Fibroblast of lung (primary cell): ENCODE data around the gene BMP8A.

ENCODE experiments used
- CTCF ChIP-seq, 2 donors: IDR thresholded peaks in 1 of 2; conservative IDR thresholded peaks in 1 of 2; 1 replicate in 1 of 2; 2 replicates in 1 of 2; pipeline ENCODE4 v1.5.1; 2011 to 2012; ENCODE audit warnings: low read length in 2 of 2, control low read depth in 1 of 2, inconsistent platforms in 1 of 2, low read depth in 1 of 2, mild to moderate bottlenecking in 1 of 2
- EZH2 ChIP-seq: IDR thresholded peaks from 2 replicates; pipeline ENCODE4 v1.5.1; 2012; ENCODE audit warnings: low read length, control low read depth, mild to moderate bottlenecking; ENCODE audit errors: missing control alignments

DNA sequence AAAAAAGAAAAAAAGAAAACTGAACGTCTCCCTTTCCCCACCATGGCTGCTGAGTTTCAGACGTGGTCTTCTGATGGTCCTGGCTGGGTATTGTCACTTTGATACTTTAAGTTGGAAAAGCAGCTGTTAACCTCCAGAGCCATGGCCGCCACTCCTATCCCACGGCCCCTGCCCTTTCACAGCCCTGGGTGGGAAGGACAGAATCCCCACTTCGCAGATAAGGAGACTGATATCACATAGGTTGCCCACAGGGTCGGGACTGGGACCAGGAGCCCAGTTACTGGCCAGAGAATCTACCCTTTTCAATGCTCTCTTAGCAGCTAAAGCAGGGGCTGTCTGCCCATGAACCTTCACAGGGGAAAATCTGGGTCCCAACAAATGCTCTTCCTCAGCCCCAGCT, 16.8 kb downstream of the BMP8A start:
- TF ChIP-seq CTCF (conservative IDR thresholded peaks at IDR 0.05 in 1 of 2, IDR thresholded peaks at IDR 0.05 in 1 of 2; ENCODE audit: low read depth in 1 of 2, low read length in 2 of 2) = no peak
- TF ChIP-seq EZH2 = no peak
